Measurements from ENCODE around the gene ANKRD39. TPM values are rescaled to one million over a fixed set of nuclear protein-coding genes. Genes with fewer than 3 reads are reported as not detected.

The ANKRD39 gene
- total and polyA plus RNA-seq, 2 experiments from 2014 or later, result 17.5 to 32.0 TPM

DNA sequence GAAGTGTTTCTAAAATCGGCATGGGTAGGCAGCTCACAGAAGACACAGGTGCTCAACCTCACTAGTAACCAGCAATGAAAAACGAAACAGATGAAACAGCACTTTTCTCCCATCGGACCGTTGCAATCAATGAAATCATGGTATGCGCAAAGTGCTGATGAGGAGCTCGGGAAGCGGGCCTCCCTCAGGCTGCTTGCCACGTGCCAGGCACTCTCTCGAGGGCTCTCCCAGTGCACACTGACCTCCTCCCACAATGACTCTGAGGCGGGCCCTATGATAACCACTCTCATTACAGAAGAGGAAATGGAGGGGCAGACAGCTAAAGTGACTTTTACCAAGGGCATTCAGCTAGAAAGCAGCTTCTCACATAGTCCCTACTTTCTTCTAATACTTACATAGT is 10.2 kb downstream of the ANKRD39 start:
- Histone ChIP-seq H3K9me2 (ENCODE audit: insufficient read depth) (no peaks in the 10 kb centered on the region), H3K27ac (ENCODE audit: low read depth) (no peak overlapping the region), H3K4me1 (ENCODE audit: insufficient read depth) (no peaks in the 10 kb centered on the region), H3K4me2 (no peak overlapping the region), H3K36me3 (ENCODE audit: insufficient read depth) (peaks cover 7% of the 10 kb centered on the region), H2AFZ (no peak overlapping the region), H3F3A (replicated peaks; ENCODE audit: low read depth) (no peaks in the 10 kb centered on the region), H3K79me2 (replicated peaks; ENCODE audit: insufficient read depth) (no peaks in the 10 kb centered on the region; the same call in 1 of the 2 replicates), H3K4me3 (no peak overlapping the region), H4K20me1 (replicated peaks; ENCODE audit: insufficient read depth) (no peaks in the 10 kb centered on the region), H3K27me3 (ENCODE audit: insufficient read depth) (no peaks in the 10 kb centered on the region)
- ATAC-seq, result peak; percentile 24; the same call in 1 of the 3 replicates
- Mint-ChIP-seq H3K27ac (0 out of 2 replicates have a peak overlapping the region, but pooled peaks have one; percentile 52), H3K27me3 (ENCODE audit: insufficient read depth, low read depth, poor library complexity) (peaks cover 6% of the 10 kb centered on the region), H3K4me3 (no peak overlapping the region), H3K9me3 (no peaks in the 10 kb centered on the region), H3K36me3 (ENCODE audit: low read depth) (peaks cover 39% of the 10 kb centered on the region), H3K4me1 (no peaks in the 10 kb centered on the region; the same call in 1 of the 3 replicates)
- TF ChIP-seq REST (IDR thresholded peaks at IDR 0.05; ENCODE audit: unreplicated experiment) (no peak), STAT1 (IDR thresholded peaks at IDR 0.05; ENCODE audit: unreplicated experiment) (no peak), CREB1 (CRISPR knock-in tag; IDR thresholded peaks at IDR 0.05; ENCODE audit: low read depth) (no peak), POLR2AphosphoS5 (IDR thresholded peaks at IDR 0.05; ENCODE audit: low read depth) (no peak), EZH2phosphoT487 (IDR thresholded peaks at IDR 0.05; ENCODE audit: unreplicated experiment) (no peak), NANOG (IDR thresholded peaks at IDR 0.05; ENCODE audit: borderline replicate concordance) (no peak), ZNF114 (CRISPR knock-in tag; IDR thresholded peaks at IDR 0.05) (no peak), EZH2 (IDR thresholded peaks at IDR 0.05; ENCODE audit: low read depth, unreplicated experiment) (no peak), JUNB (IDR thresholded peaks at IDR 0.05; ENCODE audit: unreplicated experiment) (no peak), ZNF331 (CRISPR knock-in tag; IDR thresholded peaks at IDR 0.05; ENCODE audit: low read depth) (no peak)
- TF ChIP-seq, protein P1, sequence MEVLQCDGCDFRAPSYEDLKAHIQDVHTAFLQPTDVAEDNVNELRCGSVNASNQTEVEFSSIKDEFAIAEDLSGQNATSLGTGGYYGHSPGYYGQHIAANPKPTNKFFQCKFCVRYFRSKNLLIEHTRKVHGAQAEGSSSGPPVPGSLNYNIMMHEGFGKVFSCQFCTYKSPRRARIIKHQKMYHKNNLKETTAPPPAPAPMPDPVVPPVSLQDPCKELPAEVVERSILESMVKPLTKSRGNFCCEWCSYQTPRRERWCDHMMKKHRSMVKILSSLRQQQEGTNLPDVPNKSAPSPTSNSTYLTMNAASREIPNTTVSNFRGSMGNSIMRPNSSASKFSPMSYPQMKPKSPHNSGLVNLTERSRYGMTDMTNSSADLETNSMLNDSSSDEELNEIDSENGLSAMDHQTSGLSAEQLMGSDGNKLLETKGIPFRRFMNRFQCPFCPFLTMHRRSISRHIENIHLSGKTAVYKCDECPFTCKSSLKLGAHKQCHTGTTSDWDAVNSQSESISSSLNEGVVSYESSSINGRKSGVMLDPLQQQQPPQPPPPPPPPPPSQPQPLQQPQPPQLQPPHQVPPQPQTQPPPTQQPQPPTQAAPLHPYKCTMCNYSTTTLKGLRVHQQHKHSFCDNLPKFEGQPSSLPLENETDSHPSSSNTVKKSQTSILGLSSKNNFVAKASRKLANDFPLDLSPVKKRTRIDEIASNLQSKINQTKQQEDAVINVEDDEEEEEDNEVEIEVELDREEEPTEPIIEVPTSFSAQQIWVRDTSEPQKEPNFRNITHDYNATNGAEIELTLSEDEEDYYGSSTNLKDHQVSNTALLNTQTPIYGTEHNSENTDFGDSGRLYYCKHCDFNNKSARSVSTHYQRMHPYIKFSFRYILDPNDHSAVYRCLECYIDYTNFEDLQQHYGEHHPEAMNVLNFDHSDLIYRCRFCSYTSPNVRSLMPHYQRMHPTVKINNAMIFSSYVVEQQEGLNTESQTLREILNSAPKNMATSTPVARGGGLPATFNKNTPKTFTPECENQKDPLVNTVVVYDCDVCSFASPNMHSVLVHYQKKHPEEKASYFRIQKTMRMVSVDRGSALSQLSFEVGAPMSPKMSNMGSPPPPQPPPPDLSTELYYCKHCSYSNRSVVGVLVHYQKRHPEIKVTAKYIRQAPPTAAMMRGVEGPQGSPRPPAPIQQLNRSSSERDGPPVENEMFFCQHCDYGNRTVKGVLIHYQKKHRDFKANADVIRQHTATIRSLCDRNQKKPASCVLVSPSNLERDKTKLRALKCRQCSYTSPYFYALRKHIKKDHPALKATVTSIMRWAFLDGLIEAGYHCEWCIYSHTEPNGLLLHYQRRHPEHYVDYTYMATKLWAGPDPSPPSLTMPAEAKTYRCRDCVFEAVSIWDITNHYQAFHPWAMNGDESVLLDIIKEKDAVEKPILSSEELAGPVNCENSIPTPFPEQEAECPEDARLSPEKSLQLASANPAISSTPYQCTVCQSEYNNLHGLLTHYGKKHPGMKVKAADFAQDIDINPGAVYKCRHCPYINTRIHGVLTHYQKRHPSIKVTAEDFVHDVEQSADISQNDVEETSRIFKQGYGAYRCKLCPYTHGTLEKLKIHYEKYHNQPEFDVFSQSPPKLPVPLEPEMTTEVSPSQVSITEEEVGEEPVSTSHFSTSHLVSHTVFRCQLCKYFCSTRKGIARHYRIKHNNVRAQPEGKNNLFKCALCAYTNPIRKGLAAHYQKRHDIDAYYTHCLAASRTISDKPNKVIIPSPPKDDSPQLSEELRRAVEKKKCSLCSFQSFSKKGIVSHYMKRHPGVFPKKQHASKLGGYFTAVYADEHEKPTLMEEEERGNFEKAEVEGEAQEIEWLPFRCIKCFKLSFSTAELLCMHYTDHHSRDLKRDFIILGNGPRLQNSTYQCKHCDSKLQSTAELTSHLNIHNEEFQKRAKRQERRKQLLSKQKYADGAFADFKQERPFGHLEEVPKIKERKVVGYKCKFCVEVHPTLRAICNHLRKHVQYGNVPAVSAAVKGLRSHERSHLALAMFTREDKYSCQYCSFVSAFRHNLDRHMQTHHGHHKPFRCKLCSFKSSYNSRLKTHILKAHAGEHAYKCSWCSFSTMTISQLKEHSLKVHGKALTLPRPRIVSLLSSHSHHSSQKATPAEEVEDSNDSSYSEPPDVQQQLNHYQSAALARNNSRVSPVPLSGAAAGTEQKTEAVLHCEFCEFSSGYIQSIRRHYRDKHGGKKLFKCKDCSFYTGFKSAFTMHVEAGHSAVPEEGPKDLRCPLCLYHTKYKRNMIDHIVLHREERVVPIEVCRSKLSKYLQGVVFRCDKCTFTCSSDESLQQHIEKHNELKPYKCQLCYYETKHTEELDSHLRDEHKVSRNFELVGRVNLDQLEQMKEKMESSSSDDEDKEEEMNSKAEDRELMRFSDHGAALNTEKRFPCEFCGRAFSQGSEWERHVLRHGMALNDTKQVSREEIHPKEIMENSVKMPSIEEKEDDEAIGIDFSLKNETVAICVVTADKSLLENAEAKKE (CRISPR knock-in tag; IDR thresholded peaks at IDR 0.05), result no peak
- TF ChIP-seq, protein P2, sequence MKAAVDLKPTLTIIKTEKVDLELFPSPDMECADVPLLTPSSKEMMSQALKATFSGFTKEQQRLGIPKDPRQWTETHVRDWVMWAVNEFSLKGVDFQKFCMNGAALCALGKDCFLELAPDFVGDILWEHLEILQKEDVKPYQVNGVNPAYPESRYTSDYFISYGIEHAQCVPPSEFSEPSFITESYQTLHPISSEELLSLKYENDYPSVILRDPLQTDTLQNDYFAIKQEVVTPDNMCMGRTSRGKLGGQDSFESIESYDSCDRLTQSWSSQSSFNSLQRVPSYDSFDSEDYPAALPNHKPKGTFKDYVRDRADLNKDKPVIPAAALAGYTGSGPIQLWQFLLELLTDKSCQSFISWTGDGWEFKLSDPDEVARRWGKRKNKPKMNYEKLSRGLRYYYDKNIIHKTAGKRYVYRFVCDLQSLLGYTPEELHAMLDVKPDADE (IDR thresholded peaks at IDR 0.05), result no peak
- TF ChIP-seq, protein P3, sequence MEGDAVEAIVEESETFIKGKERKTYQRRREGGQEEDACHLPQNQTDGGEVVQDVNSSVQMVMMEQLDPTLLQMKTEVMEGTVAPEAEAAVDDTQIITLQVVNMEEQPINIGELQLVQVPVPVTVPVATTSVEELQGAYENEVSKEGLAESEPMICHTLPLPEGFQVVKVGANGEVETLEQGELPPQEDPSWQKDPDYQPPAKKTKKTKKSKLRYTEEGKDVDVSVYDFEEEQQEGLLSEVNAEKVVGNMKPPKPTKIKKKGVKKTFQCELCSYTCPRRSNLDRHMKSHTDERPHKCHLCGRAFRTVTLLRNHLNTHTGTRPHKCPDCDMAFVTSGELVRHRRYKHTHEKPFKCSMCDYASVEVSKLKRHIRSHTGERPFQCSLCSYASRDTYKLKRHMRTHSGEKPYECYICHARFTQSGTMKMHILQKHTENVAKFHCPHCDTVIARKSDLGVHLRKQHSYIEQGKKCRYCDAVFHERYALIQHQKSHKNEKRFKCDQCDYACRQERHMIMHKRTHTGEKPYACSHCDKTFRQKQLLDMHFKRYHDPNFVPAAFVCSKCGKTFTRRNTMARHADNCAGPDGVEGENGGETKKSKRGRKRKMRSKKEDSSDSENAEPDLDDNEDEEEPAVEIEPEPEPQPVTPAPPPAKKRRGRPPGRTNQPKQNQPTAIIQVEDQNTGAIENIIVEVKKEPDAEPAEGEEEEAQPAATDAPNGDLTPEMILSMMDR (conservative IDR thresholded peaks at IDR 0.05; ENCODE audit: low read depth in 2 of 2), result no peak
- DNase-seq (ENCODE audit: low spot score), result no peak

Measured in GM23338 (cell line).